Mesenchymal stem cell (in vitro differentiated cells and primary cell): ENCODE measurements around the gene TM9SF2.

Experiments used
- DNase-seq: peaks from one replicate; pipeline ENCODE4 v3.0.0-alpha.2; 2013
- H2AFZ ChIP-seq: one replicate; pipeline ENCODE4 v1.6.1; 2013; ENCODE audit warnings: low read depth, mild to moderate bottlenecking, control low read depth, inconsistent platforms, low read length, moderate library complexity
- H2AK5ac ChIP-seq: 2 replicates; pipeline ENCODE4 v1.6.1; 2013; ENCODE audit warnings: low read length, moderate library complexity, mild to moderate bottlenecking, inconsistent platforms; ENCODE audit not compliant: severe bottlenecking
- H2BK120ac ChIP-seq: one replicate; pipeline ENCODE4 v1.6.1; 2013; ENCODE audit warnings: low read depth, mild to moderate bottlenecking, inconsistent platforms, low read length, moderate library complexity
- H2BK12ac ChIP-seq, 2 experiments: one replicate each; pipeline ENCODE4 v1.6.1; 2013; ENCODE audit warnings: inconsistent platforms in 2 of 2, low read length in 2 of 2, mild to moderate bottlenecking in 2 of 2, moderate library complexity in 2 of 2, control low read depth in 1 of 2
- H2BK15ac ChIP-seq: one replicate; pipeline ENCODE4 v1.6.1; 2013; ENCODE audit warnings: mild to moderate bottlenecking, low read depth, inconsistent platforms; ENCODE audit not compliant: poor library complexity, severe bottlenecking
- H2BK5ac ChIP-seq: 2 replicates; pipeline ENCODE4 v1.6.1; 2013; ENCODE audit warnings: low read depth, mild to moderate bottlenecking, low read length, control low read depth, inconsistent platforms; ENCODE audit not compliant: poor library complexity, severe bottlenecking
- H3K14ac ChIP-seq, 2 experiments: one replicate each; pipeline ENCODE4 v1.6.1; 2013; ENCODE audit warnings: inconsistent platforms in 2 of 2, low read length in 2 of 2, control low read depth in 1 of 2, mild to moderate bottlenecking in 1 of 2, moderate library complexity in 1 of 2
- H3K18ac ChIP-seq, 2 experiments: one replicate each; pipeline ENCODE4 v1.6.1; 2013; ENCODE audit warnings: inconsistent platforms in 2 of 2, low read length in 2 of 2, control low read depth in 1 of 2, low read depth in 1 of 2, mild to moderate bottlenecking in 1 of 2
- H3K23ac ChIP-seq, 2 experiments: one replicate each; pipeline ENCODE4 v1.6.1; 2013; ENCODE audit warnings: inconsistent platforms in 2 of 2, low read length in 2 of 2, mild to moderate bottlenecking in 2 of 2, moderate library complexity in 2 of 2, control low read depth in 1 of 2
- H3K27ac ChIP-seq: 2 replicates; pipeline ENCODE4 v1.5.1; 2013; ENCODE audit warnings: mild to moderate bottlenecking, moderate library complexity, low read length, control low read depth, inconsistent platforms; ENCODE audit not compliant: poor library complexity, severe bottlenecking
- H3K27me3 ChIP-seq, 2 experiments: 2 replicates each; pipeline versions ENCODE4 v1.6.1 to v1.7.0; 2013; ENCODE audit warnings: low read length in 2 of 2, mild to moderate bottlenecking in 2 of 2, moderate library complexity in 2 of 2, control low read depth in 1 of 2, inconsistent platforms in 1 of 2; ENCODE audit not compliant: control insufficient read depth in 1 of 2, insufficient read depth in 1 of 2
- H3K36me3 ChIP-seq, 2 experiments: 2 replicates each; pipeline versions ENCODE4 v1.6.1 to v1.7.0; 2013; ENCODE audit warnings: low read length in 2 of 2, control low read depth in 1 of 2, inconsistent platforms in 1 of 2, low read depth in 1 of 2, mild to moderate bottlenecking in 1 of 2; ENCODE audit not compliant: insufficient read depth in 2 of 2, control insufficient read depth in 1 of 2
- H3K4ac ChIP-seq, 2 experiments: one replicate each; pipeline ENCODE4 v1.6.1; 2013; ENCODE audit warnings: inconsistent platforms in 2 of 2, low read length in 2 of 2, mild to moderate bottlenecking in 2 of 2, moderate library complexity in 2 of 2, control low read depth in 1 of 2, low read depth in 1 of 2
- H3K4me1 ChIP-seq: 2 replicates; pipeline ENCODE4 v1.6.1; 2013; ENCODE audit warnings: low read depth, low read length, control low read depth; ENCODE audit not compliant: control insufficient read depth, insufficient read depth
- H3K4me2 ChIP-seq: 2 replicates; pipeline ENCODE4 v1.6.1; 2013; ENCODE audit warnings: low read length, mild to moderate bottlenecking, inconsistent platforms; ENCODE audit not compliant: poor library complexity, severe bottlenecking
- H3K4me3 ChIP-seq, 2 experiments: 2 replicates each; pipeline versions ENCODE4 v1.5.1 to v1.7.0; 2013; ENCODE audit warnings: low read length in 2 of 2, mild to moderate bottlenecking in 2 of 2, control low read depth in 1 of 2, low read depth in 1 of 2; ENCODE audit not compliant: insufficient read depth in 1 of 2
- H3K79me1 ChIP-seq: replicated peaks from 2 replicates; pipeline ENCODE4 v1.6.1; 2013; ENCODE audit warnings: mild to moderate bottlenecking, control low read depth, low read length, inconsistent platforms; ENCODE audit not compliant: poor library complexity, severe bottlenecking
- H3K9ac ChIP-seq: 2 replicates; pipeline ENCODE4 v1.7.0; 2013; ENCODE audit warnings: mild to moderate bottlenecking, low read length, moderate library complexity
- H3K9me3 ChIP-seq: 2 replicates; pipeline ENCODE4 v1.7.0; 2013; ENCODE audit warnings: mild to moderate bottlenecking, low read length; ENCODE audit not compliant: control insufficient read depth
- H4K8ac ChIP-seq: one replicate; pipeline ENCODE4 v1.6.1; 2013; ENCODE audit warnings: inconsistent platforms, mild to moderate bottlenecking, low read length, moderate library complexity
- H4K91ac ChIP-seq: one replicate; pipeline ENCODE4 v1.6.1; 2013; ENCODE audit warnings: mild to moderate bottlenecking, low read length, inconsistent platforms
- WGBS: methylation state at CpG from one replicate; pipeline ENCODE4 v1.1.7; 2013; ENCODE audit warnings: mixed read lengths; 5-methylcytosine and 5-hydroxymethylcytosine counted together

TM9SF2 gene

DNA sequence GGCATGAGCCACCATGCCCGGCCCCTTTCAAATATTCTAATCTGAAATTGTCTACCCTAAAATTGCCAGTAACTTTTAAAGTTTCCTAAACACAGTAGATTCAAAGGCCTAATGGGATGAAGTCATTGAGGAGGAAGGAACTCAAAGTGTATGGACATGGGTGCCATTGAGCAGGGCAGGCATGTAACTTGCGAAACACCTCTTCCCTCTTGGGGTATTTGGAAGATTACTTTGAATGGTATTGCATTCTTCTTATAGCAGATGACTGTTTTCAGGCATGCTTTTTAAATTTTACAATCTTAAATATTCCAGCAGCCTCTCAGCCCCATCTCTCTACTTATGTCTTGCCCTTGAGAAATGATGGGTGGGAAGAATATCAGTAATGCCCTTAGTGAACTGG lies 21.0 kb downstream of the TM9SF2 start:
- Histone ChIP-seq H3K36me3 (peaks cover 36 to 88% of the 10 kb centered on the region in 2 experiments), H3K4me3 (no peak overlapping the region), H3K27ac (no peak overlapping the region), H3K4ac (no peak overlapping the region), H4K91ac (no peak overlapping the region), H3K27me3 (no peaks in the 10 kb centered on the region), H2BK12ac (no peak overlapping the region), H3K9me3 (no peaks in the 10 kb centered on the region), H3K23ac (no peak overlapping the region), H2BK15ac (no peak overlapping the region), H2AK5ac (no peak overlapping the region), H2BK120ac (no peak overlapping the region), H4K8ac (no peak overlapping the region), H3K18ac (no peak overlapping the region), H3K14ac (no peak overlapping the region), H2AFZ (no peak overlapping the region), H2BK5ac (no peak overlapping the region), H3K79me1 (peaks cover 50% of the 10 kb centered on the region), H3K4me2 (no peak overlapping the region), H3K9ac (no peak overlapping the region), H3K4me1 (peaks cover 3% of the 10 kb centered on the region)
- WGBS: no CpG with 5 or more reads among the region's 2 CpGs
- no peak for DNase-seq

DNA sequence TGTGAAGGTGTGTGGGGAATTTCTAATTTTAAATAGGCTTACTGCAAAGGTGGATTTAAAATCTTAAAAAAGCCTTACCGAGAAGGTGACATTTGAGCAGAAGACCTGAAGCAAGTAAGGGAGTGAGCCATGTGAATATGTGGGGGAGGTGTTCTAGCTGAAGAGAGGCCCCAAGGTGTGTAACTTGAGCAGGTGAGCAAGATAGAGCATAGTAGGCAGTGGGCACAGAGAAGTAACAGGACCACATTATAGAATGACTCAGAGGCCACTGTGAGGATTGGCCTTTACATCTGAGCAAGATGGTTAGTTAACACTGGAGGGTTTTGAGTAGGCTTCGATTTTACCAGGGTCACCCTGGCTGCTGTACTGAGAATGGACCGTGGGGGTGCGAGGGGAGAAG lies 22.6 kb downstream of the TM9SF2 start:
- Histone ChIP-seq H3K4ac (no peak overlapping the region), H3K9me3 (no peaks in the 10 kb centered on the region), H3K27me3 (no peaks in the 10 kb centered on the region), H3K4me3 (no peak overlapping the region), H3K4me1 (peaks cover 3% of the 10 kb centered on the region), H3K36me3 (peaks cover 29 to 95% of the 10 kb centered on the region in 2 experiments), H3K23ac (no peak overlapping the region), H2BK5ac (no peak overlapping the region), H3K18ac (no peak overlapping the region), H3K4me2 (no peak overlapping the region), H2BK12ac (no peak overlapping the region), H2AFZ (no peak overlapping the region), H3K79me1 (peaks cover 47% of the 10 kb centered on the region), H3K9ac (no peak overlapping the region), H2BK15ac (no peak overlapping the region), H3K27ac (no peak overlapping the region), H4K8ac (peak overlapping the region; percentile 45), H2BK120ac (no peak overlapping the region), H2AK5ac (no peak overlapping the region), H3K14ac (no peak overlapping the region), H4K91ac (no peak overlapping the region)
- 97% methylated on average over 4 of the region's 4 CpGs for WGBS
- DNase-seq: no peak

DNA sequence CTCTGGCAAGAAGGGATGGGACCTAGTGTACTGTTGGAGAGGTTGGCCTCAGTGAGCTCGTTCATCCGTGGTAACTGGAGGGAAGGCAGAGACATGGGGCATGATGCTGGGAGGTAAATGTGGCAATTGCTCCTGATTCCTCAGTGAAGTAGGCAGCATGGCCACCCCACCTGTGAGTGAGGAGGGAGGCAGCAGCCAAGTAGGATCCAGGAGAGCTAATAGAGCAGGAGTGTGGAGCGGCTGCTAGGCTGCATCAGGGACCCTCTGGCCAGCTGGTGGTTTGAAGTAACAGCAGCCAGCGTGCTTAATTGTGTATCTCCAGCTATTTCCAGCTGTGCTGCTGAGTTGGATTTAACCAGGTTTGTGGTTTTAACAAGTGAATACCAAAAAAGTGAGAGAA lies 24.7 kb downstream of the TM9SF2 start:
- Histone ChIP-seq H3K4me3 (no peak overlapping the region), H3K18ac (no peak overlapping the region), H3K27ac (no peak overlapping the region), H3K36me3 (peaks cover 27 to 94% of the 10 kb centered on the region in 2 experiments), H3K4ac (no peak overlapping the region), H3K79me1 (peaks cover 42% of the 10 kb centered on the region), H2BK12ac (no peak overlapping the region), H3K27me3 (no peaks in the 10 kb centered on the region), H2AK5ac (no peak overlapping the region), H3K14ac (peak overlapping the region in 1 of 2 experiments; percentile 56), H4K8ac (no peak overlapping the region), H4K91ac (no peak overlapping the region), H3K4me1 (peaks cover 3% of the 10 kb centered on the region), H3K23ac (no peak overlapping the region), H2AFZ (no peak overlapping the region), H2BK120ac (no peak overlapping the region), H3K4me2 (no peak overlapping the region), H2BK15ac (no peak overlapping the region), H3K9ac (no peak overlapping the region), H3K9me3 (no peaks in the 10 kb centered on the region), H2BK5ac (no peak overlapping the region)
- WGBS: 99% methylated on average over 4 of the region's 4 CpGs
- no peak for DNase-seq

DNA sequence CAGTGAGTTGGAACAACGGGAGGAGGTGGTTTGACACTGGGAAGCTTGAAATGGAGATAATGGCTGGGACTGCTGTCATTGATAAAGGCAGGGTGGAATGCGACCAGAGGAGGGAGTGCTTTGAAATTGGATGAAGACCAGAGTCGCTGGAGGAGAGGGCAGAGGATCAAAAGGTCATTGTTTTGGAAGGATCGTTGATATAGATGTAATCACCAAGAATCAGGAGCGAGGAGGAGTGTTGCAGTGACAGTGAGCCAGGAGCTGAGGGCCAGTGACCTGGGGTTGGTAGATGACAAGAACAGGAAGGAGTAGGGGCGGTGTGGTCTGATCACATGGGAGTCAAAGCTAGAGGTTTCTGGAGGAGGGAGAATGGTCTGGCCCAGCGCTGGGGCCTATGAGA lies 25.3 kb downstream of the TM9SF2 start:
- WGBS: 89% methylated on average over 7 of the region's 7 CpGs
- Histone ChIP-seq H3K36me3 (peaks cover 27 to 94% of the 10 kb centered on the region in 2 experiments), H2BK15ac (no peak overlapping the region), H4K8ac (no peak overlapping the region), H3K9me3 (no peaks in the 10 kb centered on the region), H2AFZ (no peak overlapping the region), H3K4me2 (no peak overlapping the region), H3K27ac (no peak overlapping the region), H3K27me3 (no peaks in the 10 kb centered on the region), H3K4me1 (peaks cover 3% of the 10 kb centered on the region), H3K18ac (no peak overlapping the region), H2BK12ac (no peak overlapping the region), H3K9ac (no peak overlapping the region), H2BK120ac (no peak overlapping the region), H3K4me3 (no peak overlapping the region), H3K23ac (no peak overlapping the region), H4K91ac (no peak overlapping the region), H3K4ac (no peak overlapping the region), H2BK5ac (no peak overlapping the region), H3K14ac (no peak overlapping the region), H2AK5ac (no peak overlapping the region), H3K79me1 (peaks cover 41% of the 10 kb centered on the region)
- no peak for DNase-seq
